HL-60/S4 treated with phorbol 12-myristate 13-acetate at 8.2 ng/mL for 4 days and 3 days (cell line): Measurements from ENCODE around the gene MTRR.
"Not testable (repeated sequence)": the region's sequence is repeated elsewhere in the genome, so short reads cannot be mapped to it uniquely, and the experiment has no call there.

Experiments
- in situ Hi-C: fragments of 300-500 bp; cut with MboI; formaldehyde crosslinking; loops from 2 replicates; pipeline ENCODE4 v1.15.0; 2022; ENCODE audit warnings: low sequenced_read_pairs

The MTRR gene

DNA sequence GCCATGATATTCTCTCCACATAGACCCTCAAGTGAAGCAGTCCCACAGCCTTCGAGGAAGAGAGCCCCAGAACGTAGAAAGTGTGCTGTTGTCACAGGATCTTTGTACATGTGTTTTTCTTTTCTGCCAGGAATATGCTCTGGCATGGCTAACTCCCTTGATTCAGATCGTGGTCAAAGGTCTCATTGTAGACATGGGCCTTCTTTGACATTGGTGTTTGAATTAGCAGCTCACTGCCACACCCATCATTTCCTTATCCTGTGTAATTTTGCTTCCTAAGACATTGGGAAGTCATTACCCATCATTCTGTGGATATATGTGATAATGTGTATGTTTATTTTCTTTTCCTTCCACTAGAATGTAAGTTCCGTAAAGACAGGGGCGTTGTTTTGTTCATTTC lies 25.5 kb downstream of the MTRR start:
- in situ Hi-C loops = no loop called here

DNA sequence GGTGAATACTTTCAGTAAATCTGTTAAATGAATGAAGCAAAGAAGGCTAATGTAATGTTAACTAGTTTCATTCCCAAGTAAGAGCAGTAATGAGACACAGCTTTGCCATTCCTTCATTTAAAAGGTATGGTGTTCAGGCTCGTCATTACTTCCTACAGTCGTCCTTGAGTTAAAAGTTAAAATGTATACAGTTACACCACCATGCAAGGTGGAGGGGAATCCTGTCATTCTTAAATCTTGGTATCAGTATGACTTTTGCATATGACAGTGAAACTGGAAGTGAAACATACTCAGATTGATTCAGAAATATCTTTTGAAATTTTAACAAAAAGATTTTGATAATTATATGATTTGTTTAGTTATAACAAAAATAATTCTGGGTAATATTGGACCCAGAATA lies 25.9 kb downstream of the MTRR start:
- in situ Hi-C loops = no loop called here

DNA sequence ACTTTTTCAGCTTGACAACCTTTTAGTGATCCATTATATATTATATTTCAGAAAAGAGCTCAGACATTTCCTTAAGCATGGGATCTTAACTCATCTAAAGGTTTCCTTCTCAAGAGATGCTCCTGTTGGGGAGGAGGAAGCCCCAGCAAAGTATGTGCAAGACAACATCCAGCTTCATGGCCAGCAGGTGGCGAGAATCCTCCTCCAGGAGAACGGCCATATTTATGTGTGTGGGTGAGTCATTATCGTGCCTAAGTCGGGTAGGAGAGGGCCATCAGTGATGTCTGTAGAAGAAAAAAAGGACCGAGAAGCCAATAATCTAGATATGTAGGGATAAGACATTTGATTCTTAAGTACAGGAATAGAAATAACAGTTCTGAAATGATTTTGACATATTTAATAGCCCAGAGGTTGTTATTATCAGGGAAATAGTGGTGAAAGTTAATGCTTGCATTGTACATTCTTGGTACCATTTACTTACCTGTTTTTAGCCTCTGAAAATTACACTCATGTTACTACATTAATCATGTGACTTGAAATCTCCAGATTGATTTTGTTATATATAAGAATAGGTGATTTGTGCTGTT lies 28.2 kb downstream of the MTRR start:
- in situ Hi-C loops = no loop called here

DNA sequence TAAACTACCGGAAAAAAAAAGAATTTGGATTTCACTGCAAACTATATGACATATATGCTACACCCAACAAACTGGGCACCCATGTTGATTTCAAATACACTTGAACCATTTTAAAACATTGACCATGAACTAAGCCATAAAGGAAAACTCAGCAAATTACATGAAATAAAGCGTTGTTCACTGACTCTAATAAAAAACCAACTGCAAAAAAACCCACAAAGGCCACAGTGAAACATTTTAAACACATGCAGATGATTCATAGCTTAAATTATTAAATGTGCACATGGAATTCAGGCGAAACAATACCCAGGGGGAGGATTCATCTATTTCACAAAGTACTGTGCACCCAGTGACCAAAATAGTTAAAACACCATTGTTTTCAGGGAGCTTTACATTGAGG lies 33.3 kb downstream of the MTRR start:
- in situ Hi-C loops = no loop called here

DNA sequence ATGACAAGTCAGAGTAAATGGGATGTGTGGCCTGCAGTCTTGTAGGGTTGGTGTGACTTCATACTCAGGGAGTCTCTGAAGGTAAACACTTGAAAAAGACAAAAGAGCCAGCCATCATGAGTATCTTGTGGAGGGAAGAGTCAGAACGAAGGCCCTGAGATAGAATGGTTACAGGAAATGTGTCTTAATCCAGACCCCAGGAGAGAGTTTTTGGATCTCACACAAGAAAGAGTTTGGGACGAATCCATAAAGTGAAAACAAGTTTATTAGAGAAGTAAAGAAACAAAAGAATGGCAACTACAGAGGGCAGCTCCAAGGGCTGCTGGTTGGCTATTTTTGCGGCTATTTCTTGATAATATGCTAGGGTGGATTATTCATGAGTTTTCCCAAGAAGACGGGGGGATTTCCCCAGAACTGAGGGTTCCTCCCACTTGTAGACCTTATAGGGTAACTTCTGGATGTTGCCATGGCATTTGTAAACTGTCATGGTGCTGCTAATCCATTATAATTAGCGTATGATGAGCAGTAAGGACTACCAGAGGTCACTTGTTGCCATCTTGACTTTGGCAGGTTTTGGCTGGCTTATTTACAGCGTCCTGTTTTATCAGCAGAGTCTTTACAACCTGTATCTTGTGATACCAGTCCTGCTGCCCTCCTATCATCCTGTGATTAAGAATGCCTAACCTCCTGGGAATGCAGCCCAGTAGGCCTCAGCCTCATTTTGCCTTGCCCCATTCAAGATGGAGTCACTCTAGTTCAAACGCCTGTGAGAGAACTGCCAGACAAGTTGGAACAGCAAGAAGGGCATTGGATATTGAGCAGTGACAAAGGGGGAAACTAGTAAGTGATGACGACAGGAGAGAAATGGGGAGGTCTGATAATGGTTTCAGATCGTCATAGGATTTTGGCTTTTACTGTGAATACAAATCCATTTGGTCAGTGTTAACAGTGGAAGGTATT lies 34.0 kb downstream of the MTRR start:
- in situ Hi-C loops = no loop called here

DNA sequence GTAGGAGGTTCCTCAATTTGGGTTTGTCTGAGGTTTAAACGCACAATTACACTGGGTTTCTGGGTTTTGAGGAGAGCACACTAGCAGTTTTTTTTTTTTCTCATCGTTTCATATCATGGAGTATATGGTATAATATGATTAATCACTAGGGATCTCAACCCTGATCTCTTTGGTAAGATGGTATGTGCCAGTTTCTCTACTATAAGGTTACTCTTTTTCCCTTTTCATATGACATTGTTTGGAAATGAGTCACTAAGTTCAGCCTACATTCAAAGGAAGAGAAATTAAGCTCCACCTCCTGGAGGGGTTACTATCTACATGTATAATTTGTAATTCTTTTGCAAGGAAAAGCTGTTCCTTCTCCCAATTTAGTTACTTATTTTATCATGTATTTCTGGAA lies 35.2 kb downstream of the MTRR start:
- in situ Hi-C loops = no loop called here

DNA sequence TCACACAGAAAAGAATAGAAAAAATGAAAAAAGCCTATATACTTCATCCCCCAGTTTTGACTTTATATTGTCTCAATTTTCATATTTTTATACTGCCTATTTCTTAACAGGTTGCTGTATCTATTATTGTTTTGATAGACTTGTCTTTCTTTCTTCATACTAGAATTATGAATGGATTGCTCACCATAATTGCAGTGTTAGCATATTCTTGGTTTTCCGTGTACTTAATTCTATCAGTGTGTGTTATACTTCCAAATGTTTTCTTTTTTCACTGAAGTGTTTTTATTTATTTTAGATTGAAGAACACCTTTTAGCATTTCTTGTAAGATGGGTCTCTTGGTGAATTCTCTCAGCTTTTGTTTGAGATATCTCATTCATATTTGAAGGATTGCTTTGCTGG lies 38.7 kb downstream of the MTRR start:
- in situ Hi-C loops = no loop called here

DNA sequence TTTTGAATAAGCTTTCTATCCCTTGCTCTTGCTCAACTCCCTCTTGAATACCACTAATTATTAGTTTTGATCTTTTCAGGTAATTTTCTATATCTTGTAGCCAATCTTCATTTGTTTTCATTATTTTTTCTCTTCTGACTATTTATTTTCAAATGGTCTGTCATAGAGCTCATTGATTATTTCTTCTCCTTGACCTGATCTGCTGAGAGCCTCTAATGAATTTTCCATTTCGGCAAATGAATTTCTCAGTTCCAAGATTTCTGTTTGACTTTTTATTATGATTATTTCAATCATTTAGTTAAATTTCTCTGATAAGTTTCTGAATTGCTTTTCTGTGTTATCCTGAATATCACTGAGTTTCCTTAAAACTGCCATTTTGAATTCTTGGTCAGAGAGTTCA lies 39.4 kb downstream of the MTRR start:
- in situ Hi-C loops = no loop called here

DNA sequence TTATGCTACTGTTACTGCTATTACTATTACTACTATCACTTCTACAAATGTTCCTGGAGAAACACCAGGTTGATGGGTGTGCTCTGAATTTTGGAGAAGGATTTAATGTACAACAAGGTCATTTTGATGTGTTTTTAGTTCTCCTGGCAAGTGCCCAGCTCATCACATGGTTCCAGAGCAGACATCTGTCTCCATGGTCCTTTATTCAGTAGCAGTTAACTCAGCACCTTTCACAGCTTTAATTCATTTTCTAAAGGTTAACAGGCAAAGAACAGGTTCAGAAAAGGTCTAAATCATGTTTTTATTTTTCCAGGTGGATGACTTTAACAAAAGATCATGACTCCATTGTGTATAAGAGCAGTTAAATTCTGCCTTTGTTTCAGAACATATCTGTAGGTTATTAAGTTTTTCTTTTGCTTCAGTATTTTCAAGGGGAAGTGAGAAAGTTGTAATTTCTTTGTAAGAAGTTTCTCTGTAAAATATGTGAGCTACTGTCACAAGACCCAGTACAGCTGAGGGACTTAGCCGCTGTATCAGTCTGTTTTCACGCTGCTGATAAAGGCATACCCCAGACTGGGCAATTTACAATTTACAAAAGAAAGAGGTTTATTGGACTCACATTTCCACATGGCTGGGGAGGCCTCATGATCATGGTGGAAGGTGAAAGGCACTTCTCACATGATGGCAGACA lies 41.9 kb downstream of the MTRR start:
- in situ Hi-C loops = no loop called here

DNA sequence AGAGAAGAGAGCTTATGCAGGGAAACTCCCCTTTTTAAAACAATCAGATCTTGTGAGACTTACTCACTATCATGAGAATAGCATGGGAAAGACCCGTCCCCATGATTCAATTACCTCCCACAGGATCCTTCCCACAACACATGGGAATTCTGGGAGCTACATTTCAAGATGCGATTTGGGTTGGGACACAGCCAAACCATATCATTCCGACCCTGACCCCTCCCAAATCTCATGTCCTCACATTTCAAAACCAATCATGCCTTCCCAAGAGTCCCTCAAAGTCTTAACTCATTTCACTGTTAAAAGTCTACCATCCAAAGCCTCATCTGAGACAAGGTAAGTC lies 42.5 kb downstream of the MTRR start:
- in situ Hi-C loops = not testable (repeated sequence)

DNA sequence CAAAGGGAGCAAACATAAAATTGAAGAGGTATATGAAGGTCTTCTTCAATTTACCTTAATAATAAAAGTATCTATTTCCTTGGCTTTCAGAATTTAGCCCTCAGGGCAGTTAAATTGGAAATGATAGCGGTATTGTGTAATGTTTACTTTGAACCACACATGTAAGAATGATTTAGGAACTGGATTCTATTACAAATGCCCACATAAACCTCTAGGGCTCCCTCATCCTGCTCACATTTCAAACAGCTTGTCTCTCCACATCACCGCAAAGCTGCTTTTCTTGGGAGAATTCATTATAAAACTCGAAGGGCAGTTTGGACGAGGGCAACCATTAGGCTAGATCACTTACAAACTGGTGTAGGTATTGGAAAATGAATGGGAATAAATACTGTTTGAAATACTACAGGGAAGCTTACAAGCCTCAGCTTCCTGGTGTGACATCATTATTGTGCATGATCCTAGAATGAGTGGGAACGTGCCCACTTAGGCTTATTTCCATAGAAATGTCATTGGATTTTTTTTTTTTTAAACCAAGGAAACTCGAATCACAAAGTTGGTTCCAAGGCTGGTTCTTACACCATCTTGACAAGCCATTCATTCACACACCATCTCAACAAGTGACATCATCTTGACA lies 47.3 kb downstream of the MTRR start:
- in situ Hi-C loops = no loop called here

DNA sequence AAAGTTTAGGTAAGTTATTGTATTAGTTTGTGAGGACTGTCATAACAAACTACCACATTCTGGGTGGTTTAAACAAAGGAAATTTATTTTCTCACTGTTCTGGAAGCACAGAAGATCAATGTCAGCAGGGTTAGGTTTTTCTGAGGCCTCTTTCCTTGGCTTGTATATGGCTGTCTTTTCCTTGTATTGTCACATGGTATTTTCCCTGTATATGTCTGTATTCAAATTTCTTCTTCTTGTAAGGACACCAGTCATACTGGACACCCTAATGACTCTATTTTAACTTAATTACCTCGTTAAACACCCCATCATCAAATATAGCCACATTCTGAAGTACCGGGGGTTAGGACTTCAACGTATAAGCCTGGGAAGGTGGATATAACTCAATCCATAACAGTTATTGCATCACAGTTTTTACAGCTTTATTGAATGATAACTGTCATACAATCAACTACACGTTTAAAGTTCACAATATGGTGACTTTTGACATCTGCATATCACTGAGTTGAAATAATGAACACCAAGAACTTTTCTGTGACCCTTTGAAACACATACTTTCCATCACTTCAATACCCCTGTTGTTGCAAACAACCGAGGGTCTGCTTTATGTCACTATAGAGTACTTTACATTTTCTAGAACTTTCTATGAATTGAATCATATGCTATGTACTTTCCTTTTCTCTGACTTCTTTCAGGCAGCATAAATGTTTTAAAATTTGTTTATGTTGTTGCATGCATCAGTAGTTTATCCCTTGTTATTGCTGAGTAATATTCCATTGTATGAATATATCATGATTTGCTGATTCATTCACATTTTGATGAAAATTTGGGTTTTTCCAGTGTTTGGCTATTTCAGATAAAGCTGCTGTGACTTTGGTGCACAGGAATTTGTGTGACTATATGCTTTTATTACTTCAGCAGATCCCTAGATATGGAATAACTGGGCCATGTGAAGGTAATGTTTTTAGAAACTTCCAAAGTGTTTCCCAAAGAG lies 48.5 kb downstream of the MTRR start:
- in situ Hi-C loops = no loop called here

DNA sequence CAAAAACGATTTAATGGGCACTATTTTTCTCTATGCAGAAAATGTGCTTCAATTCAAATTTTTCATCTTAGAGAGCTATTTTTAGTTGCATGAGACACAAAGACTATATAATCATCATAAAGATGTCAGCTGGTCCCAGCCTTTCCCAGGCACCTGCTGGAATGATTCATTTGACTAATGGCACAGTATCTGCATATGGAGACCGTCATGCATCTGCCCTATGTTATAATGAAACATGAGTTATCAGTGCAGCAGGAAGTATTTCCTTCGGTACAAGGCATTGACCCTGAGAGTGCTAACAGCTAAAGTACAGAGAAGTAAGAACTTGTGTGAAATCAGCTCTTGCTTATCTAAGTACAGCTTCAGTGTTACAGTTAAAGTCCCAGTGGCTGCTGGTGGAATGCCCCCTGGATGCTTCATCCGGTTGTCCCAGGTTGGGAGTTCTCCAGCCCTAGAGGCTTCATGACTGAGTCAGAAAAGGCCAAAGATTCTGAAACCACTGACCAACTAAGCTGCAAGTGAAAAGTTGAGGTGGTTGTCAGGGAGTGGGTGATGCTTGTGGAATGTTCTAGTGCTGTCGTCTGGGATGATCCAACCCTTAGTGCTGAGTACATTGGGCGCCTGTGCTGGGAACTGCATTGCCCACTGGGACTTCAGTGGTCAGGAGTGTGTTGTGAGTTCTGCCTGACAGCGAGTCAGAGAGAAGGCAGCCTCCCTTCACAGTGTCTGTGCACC lies 57.2 kb downstream of the MTRR start:
- in situ Hi-C loops = no loop called here

DNA sequence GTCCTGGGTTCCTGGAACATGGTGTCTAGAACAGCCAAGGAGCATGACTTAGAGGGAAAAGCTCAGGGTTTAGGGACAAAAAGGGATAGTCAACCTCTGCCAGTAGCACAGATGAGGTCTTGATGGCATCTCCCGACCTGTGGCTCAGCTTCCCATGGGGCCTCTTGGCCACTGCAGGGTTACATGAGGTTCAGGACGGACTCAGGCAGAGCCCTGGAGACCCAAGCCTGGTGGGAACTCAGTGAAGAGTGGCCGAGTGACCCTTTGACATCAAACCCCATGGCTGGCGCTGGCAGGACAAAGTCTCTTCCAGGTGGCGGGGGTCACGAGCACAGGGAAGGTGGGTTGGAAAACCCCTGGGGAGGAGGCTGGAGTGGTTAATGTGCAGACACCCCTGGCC lies 57.8 kb downstream of the MTRR start:
- in situ Hi-C loops = no loop called here

DNA sequence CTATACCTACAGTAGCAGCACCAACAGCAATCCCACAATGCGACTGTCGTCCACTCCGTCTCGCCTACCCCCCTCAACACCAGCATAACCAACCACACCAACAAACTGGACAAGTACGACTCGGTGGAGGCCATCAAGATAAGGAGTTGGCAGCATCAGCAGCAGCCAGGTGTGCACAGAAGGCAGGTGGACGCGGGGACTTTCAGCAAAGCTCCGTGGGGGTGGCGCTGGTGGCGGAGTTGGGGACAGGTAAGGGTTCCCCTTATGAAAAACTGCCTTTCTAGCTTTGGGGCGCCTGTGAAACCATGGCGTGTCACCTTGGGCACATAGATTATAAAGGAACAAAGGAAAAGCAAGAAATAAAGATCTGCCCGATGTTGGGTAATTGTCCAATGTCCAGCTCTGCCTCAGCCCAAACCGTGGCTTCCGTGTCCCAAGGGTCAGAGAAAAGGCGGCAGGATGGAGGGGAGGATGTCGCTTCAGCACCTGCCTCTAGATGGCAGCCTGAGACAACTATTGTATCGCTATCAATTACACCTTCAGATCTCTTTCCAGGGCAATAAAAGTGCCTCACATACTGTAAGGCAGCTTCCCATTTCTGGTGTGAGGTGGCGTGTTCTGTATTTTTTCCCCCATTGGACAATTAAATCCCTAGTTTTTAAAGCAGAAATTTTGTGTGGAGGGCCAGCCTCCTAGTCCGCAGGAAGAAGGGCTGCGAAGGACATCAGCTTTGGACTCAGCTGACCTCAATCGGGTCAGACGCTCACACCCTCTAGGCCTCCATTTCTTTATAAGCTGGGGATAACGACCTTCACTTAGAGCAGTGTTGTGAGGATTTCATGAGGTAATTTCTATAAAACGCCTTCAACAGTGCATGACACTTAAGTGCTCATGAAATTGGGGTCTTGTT lies 58.8 kb downstream of the MTRR start:
- in situ Hi-C loops = no loop called here

DNA sequence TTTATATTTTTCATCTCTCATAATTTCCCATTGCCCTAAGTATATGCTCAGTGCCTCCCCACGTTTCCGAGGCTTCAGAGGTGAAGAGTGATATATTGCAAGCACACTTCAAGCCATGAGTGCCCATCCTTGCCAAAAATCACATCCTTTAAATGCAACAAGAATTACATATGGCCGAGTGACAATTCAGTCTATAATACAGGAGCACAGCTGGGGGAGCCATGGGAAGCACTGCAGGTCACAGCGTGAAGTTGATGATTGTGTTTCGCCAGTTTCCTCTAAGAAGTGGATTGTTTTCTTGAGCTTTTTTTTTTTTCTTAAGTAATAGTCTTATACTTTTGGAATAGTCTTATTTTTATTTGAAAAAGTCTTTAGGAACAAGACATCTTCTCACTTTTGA lies 61.1 kb downstream of the MTRR start:
- in situ Hi-C loops = no loop called here

DNA sequence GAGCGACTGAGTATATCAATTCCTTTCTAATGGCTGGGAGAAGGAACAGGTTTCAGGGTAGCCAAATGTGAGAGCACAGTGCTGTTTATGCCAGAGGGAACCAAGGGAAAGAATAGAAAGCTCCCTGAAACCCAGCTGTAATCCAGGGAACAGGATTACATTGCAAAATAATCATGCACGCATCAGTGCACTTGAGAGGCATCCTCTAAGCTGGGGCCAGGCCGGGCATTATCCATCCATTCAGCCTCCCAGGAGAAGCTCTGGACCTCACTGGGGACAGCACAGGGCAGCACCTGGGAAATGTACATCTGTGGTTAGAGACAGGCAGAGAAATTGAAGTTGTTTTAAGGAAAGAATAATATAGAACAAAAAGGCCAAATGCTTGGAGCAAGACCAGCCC lies 72.7 kb downstream of the MTRR start:
- in situ Hi-C loops = no loop called here

DNA sequence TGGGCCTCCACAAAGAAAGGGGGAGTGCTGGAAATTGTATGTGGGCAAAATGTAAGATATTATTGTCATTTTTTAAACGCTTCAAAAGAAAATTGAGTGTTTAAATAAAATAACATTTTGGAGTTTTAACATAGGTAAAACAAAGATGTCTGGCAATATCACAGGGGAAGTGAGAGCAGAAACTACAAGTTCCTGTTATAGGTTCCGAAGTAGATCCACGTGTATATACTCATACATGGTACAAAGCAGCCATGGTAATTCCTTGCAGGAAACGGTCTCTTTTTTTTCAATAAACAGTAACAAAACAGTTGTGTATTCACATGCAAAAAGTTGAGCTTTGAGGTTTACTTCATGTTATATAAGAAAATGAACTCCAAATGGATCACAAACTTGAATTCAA lies 78.4 kb downstream of the MTRR start:
- in situ Hi-C loops = no loop called here
